Jurkat, Clone E6-1 (cell line): ENCODE data around the gene NCK2.

Source experiments
- DNase-seq: peaks from one replicate; pipeline ENCODE4 v3.0.0-alpha.2; 2011; ENCODE audit warnings: low read depth, low spot score
- H3K4me3 ChIP-seq: 2 replicates; pipeline ENCODE4 v1.5.1; 2011; ENCODE audit warnings: mild to moderate bottlenecking, low read length, control low read depth, moderate library complexity

Gene NCK2

DNA sequence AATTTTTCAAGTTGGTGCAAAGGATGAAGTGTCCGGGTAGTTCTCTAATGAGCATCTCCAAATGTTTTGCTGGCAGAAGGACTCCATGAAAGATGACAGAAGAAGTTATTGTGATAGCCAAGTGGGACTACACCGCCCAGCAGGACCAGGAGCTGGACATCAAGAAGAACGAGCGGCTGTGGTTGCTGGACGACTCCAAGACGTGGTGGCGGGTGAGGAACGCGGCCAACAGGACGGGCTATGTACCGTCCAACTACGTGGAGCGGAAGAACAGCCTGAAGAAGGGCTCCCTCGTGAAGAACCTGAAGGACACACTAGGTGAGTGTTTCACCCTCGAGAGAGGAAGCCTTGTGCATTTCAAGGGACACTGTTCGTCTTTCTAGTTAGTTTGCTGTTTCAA is 110.3 kb downstream of the NCK2 start:
- H3K4me3 ChIP-seq: no peak overlapping the region
- DNase-seq: no peak

- H3K4me3 ChIP-seq: peak overlapping the region; percentile 17; the same call in 1 of the 2 replicates
- peak; percentile 55 for DNase-seq
These were observed 111.9 kb downstream of the NCK2 start for GRCh38 chr2:105856581-105856980.

DNA sequence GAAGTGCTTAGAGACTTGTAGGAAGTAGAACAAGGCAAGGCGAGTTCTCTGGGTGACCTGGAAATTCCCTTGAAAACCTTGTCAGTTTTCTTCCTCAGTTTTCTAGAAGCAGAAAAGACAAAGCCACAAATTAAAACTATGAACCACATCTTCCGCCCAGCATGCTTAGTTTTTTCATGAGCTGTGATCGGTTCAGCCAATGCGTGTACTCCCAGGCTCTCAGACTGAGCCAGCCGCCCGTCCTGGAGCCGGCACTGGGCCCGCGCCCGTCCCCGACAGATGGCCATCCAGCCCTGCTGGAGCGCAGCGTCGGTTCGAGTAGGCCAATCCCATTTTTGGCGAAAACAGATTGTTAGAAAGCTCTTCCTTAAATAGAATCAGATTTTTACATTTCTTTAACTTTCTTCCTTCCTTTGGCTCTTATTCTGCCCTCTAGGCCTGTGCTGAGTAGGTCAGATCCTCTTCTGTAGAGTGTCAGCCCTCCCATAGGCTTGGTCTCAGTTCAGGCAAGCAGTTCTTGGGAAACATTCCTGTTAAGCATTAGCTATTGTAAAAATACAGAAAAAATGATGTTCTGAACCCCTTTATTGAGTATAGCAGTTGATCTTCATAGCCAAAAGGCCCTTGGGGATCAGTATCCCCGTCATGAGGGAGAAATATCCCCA is 112.5 kb downstream of the NCK2 start:
- DNase-seq: peak; percentile 26
- H3K4me3 ChIP-seq: no peak overlapping the region

DNA sequence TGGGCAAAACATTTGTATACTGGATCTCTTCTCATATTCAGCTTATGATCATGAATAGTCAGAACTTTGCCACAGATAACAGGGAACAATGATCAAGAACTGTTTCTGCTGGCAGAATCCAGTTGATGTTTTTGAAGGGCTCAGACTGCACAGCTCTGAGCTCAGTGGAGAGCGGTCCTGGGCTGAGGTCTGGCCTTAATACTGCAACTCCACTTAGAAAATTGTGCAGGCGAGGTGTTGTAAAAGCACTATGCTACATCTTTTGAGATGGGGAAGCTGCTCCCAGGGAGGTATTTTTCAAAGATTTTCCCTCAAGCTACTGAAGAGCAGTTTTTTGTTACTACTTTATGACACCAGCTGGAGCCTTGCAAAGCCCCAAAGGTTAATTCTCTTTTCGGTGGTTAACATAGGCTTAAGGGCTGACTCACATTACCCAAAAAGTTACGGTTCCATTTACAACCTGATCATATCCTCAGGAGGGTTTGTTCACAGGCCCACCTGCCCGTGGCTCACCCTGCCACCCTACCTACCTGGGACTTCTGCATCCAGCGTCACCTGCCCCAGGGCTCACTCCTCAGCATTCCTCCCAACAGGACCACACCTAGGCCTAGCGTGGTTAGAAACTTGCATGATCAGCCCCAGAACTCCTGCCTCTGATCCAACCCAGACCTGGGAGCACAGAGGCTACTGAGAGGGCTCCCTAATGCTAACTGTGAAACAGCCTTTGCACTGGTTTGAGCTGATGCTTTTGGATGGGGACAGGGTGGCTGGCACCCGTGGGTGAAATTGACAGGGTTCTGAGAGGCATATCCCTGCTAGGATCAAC is 114.4 kb downstream of the NCK2 start:
- no peak overlapping the region for H3K4me3 ChIP-seq
- DNase-seq: peak; percentile 12

GRCh38 chr2:105859694-105859951 is 114.9 kb downstream of the NCK2 start:
- no peak overlapping the region for H3K4me3 ChIP-seq
- DNase-seq: no peak

DNA sequence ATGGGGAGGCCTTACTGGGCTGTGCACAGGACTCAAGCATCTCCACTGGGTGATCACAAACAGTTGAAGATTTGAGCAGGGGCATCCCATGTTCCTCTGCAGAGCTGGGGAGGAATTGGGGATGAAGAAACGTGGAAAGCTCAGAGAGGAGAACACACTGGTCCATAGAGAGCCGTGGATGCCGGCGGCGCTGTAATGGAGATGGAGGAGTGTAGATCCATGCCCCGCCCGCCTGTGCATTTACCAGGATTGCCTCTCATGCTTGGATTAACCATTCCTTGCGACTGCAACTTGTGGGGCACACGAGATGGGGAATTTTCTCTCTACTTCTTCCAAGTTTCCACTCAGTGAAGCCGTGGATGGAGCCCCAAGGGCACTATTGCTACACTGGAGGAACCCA is 115.9 kb downstream of the NCK2 start:
- DNase-seq: no peak
- H3K4me3 ChIP-seq: no peak overlapping the region

- H3K4me3 ChIP-seq: no peak overlapping the region
- DNase-seq: no peak
These were observed 116.5 kb downstream of the NCK2 start for GRCh38 chr2:105861200-105861599.

DNA sequence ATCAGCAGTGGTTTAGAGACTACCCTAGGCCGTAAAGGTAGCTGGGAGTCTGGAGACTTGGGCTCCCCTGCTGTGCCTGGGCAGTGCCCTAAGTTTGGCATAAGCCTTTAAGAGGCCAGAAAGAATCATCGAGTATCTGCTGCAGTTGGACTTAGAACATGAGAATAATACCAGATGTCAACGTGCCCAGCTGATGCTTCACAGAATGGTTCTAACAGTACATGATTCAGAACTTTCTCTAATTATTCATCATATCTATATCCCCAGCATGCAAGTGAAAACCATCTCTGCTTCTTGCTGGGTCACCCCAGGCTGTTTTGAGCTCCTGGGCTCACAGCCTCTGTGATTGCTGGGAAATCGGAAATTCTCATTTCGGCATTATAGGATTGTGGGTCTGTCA is 118.1 kb downstream of the NCK2 start:
- no peak overlapping the region for H3K4me3 ChIP-seq
- no peak for DNase-seq

GRCh38 chr2:105864262-105864661 is 119.5 kb downstream of the NCK2 start:
- no peak overlapping the region for H3K4me3 ChIP-seq
- no peak for DNase-seq

- DNase-seq: no peak
- no peak overlapping the region for H3K4me3 ChIP-seq
These were observed 120.7 kb downstream of the NCK2 start for GRCh38 chr2:105865222-105865913.

- no peak for DNase-seq
- no peak overlapping the region for H3K4me3 ChIP-seq
These were observed 121.8 kb downstream of the NCK2 start for GRCh38 chr2:105866216-105867185.

DNA sequence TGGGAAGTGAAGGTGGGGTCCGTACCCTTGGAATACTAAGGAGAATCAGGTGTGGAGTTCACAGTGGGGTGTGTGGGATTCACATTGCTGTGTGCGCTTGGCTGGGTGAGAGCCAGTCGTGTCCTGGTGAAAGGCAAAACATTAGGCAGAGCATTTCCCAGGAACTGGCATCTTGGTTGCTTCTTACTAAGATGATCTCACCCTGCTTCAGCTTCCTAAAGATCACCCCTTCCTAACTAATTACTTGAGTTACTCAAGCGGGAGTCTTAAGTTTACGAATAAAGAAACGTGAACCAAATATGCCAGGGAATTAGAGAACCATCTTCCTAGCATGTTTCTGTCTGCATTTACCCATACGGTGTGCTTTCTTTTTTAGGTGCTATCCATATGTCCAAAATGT is 122.9 kb downstream of the NCK2 start:
- H3K4me3 ChIP-seq: no peak overlapping the region
- no peak for DNase-seq

DNA sequence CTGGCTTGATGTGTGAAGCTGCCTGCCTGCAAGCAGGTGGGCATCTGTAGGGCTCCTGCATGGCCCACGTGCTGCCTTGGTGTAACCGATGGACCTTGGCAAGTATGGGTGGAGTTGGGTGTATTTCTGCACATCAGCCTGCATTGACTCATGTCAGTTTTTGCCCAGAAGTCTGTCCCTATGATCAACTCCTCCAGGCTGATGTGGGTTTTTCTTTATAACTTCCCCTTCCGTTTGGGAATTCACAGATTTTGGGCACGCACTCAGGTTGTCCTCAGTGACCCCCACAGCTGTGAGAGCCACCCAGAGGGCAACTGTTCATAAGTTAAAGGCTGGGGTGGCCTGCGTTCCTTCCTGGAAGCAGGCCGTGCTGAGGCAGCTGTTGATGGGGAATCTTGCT is 123.3 kb downstream of the NCK2 start:
- no peak overlapping the region for H3K4me3 ChIP-seq
- no peak for DNase-seq

DNA sequence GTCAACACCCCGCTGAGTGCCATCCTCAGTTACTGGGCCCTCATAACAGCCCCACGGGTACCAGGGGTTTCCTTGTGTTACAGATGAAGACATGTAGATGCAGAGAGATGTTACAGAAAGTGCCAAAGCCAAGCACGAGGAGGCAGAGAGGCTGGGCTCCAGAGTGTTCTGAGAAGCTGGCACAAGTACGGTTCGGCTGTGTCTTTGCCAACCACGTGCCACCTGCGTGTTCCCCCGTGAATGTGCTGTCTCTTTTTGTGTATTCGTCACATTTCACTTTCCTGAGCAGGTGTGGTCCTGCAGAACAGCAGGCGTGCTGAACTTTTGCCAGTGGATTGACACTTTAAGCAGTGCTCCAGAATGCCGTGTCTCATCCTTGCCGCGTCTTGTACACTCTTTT is 124.6 kb downstream of the NCK2 start:
- no peak for DNase-seq
- no peak overlapping the region for H3K4me3 ChIP-seq

- no peak for DNase-seq
These were observed 125.3 kb downstream of the NCK2 start for GRCh38 chr2:105870062-105870461.

DNA sequence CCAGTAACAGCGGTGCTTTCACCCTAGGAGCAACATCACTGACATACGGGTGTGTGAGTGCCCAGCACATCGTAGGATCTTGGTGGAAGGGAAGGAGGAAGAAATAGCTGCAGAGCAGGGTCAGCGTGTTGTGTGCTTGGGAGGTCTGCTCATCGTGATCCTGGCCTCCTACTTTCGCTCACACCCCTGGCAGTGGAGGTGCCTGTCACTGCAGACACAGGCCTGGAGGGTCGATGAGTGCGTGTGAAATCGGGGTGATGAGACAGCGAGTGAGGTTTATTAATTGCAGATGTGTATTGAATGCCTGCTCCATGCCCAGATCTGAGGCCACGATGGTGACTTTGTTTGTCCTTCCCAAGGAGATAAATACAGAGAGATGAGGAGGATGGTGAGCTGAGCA is 126.1 kb downstream of the NCK2 start:
- H3K4me3 ChIP-seq: no peak overlapping the region
- no peak for DNase-seq

More at GRCh38 chr2:105870062-105870461, 125.3 kb downstream of the NCK2 start:
- H3K4me3 ChIP-seq: no peak overlapping the region

DNA sequence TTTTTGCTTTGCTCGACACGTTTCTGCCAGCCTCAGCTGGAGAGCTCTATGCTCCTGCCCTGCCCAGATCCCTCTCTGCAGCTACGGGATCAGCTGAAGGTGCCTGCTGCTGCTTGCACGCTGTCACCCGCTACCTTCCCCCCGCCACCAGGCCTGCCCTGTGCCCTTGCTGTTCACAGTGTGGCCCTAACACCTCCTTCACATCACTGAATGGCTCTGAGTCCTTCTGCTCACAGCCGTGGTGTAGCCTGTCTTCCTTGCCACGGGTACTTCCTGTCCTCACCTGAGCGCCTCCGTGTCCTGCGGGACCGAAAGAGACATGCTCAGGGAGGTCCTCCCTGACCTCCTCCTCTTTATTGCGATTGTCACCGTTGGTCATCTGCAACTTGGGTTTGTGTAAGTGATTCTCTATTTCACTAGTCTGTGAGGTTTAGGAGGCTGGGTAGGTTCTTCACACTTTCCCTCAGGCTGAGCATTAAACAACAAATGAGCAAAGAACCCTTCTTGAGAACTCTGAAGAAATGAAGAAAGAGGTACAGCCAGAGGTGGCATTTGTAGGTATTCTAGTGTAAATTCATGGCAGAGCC is 127.5 kb downstream of the NCK2 start:
- DNase-seq: no peak
- no peak overlapping the region for H3K4me3 ChIP-seq

GRCh38 chr2:105872830-105873229 is 128.1 kb downstream of the NCK2 start:
- no peak overlapping the region for H3K4me3 ChIP-seq
- DNase-seq: no peak

GRCh38 chr2:105873281-105873680 is 128.6 kb downstream of the NCK2 start:
- H3K4me3 ChIP-seq: no peak overlapping the region
- DNase-seq: no peak
